ENCODE results near the gene SRC. TPM values are rescaled to one million over a fixed set of nuclear protein-coding genes. Genes with fewer than 3 reads are reported as not detected.
A peak's percentile ranks its signal among the peaks of the same experiment; 100 is the strongest.

Gene SRC
- total and polyA plus RNA-seq, 2 of the 8 experiments (the other 6 are each of a cell fraction or from before 2014, with no cell fraction given) = 27.6 to 28.8 TPM

GRCh38 chr20:37442986-37443385 lies 97.0 kb downstream of the SRC start:
- H2BK5ac ChIP-seq (ENCODE audit: low read depth, low read length) = no peak overlapping the region
- H3K9ac ChIP-seq (replicated peaks in 1 of 4; ENCODE audit: extremely low read depth in 1 of 4, low read depth in 3 of 4, low read length in 3 of 4) = no peak overlapping the region
- H3K4ac ChIP-seq (replicated peaks; ENCODE audit: insufficient read length, low read depth, low read length) = no peak overlapping the region
- FAIRE-seq (no peak), DNase-seq (ENCODE audit: low read depth in 1 of 2, low spot score in 2 of 2) (no peak)
- H3K18ac ChIP-seq (ENCODE audit: extremely low read depth, low read length) = no peak overlapping the region; the same call in 1 of the 2 replicates
- ChIA-PET CTCF (ENCODE audit: partially characterized antibody) (no interaction called here), POLR2A (ENCODE audit: partially characterized antibody) (interaction anchor here (0.5 to 1.4 kb wide), 2 partner anchors 12 to 31 kb away, joined by 3 to 4 read pairs; no protein-coding TSS in a partner anchor)
- 82% methylated on average over 3 of the region's 3 CpGs; no CpG with 5 or more reads in 1 of the 2 experiments for WGBS, 2 experiments (ENCODE audit: extremely low coverage in 1 of 2, insufficient coverage in 1 of 2, insufficient read length in 1 of 2, insufficient replicate concordance in 2 of 2, low coverage in 1 of 2, low lambda C conversion rate in 2 of 2, missing lambda C conversion rate in 1 of 2)
- peaks cover 0 to 3% of the 10 kb centered on the region in 2 experiments for H4K20me1 ChIP-seq (replicated peaks in 1 of 2; ENCODE audit: control insufficient read depth in 1 of 2, insufficient read depth in 2 of 2, low read length in 2 of 2)
- no peaks in the 10 kb centered on the region for H3K9me3 ChIP-seq (ENCODE audit: insufficient read depth in 2 of 2, low read depth in 1 of 2, low read length in 1 of 2)
- no peak overlapping the region for H4K8ac ChIP-seq (ENCODE audit: extremely low read depth, insufficient read depth, low read length)
- H3K4me1 ChIP-seq (replicated peaks in 1 of 4; ENCODE audit: control insufficient read depth in 3 of 4, insufficient read depth in 4 of 4, low read length in 3 of 4) = peaks cover 0 to 14% (median 1%) of the 10 kb centered on the region in 4 experiments; a peak in 3 of 7 replicates
- no peaks in the 10 kb centered on the region for H3K36me3 ChIP-seq (ENCODE audit: control insufficient read depth in 2 of 4, insufficient read depth in 4 of 4, low read length in 3 of 4)
- H3K79me2 ChIP-seq (ENCODE audit: control insufficient read depth in 1 of 2, insufficient read depth in 2 of 2, low read length in 2 of 2) = no peaks in the 10 kb centered on the region
- H3K4me2 ChIP-seq (ENCODE audit: insufficient read depth in 1 of 2, low read depth in 2 of 2, low read length in 2 of 2) = no peak overlapping the region
- no peak for TF ChIP-seq RXRA (IDR thresholded peaks at IDR 0.05; ENCODE audit: insufficient read depth, low read depth, low read length)
- no peak for TF ChIP-seq E2F6 (IDR thresholded peaks at IDR 0.05)
- TF ChIP-seq ASH2L (IDR thresholded peaks at IDR 0.05; ENCODE audit: low read length) = no peak
- TF ChIP-seq YY1 (IDR thresholded peaks at IDR 0.05; ENCODE audit: low read depth, low read length) = no peak
- TF ChIP-seq ATF3 (IDR thresholded peaks at IDR 0.05; ENCODE audit: insufficient read depth, low read depth, low read length) = no peak
- no peak overlapping the region for H3K56ac ChIP-seq (replicated peaks; ENCODE audit: insufficient read length, low read depth, low read length)
- H3K23me2 ChIP-seq (ENCODE audit: low read depth, low read length) = peaks cover 8% of the 10 kb centered on the region; the same call in 1 of the 2 replicates
- H2AK5ac ChIP-seq (ENCODE audit: low read depth, low read length) = 0 out of 2 replicates have a peak overlapping the region, but pooled peaks have one; percentile 75
- no peak overlapping the region for H3K23ac ChIP-seq (ENCODE audit: insufficient read length)
- H3K79me1 ChIP-seq (ENCODE audit: low read depth, low read length) = no peaks in the 10 kb centered on the region
- no peak overlapping the region for H3K4me3 ChIP-seq (ENCODE audit: extremely low read depth in 1 of 4, insufficient read depth in 2 of 4, low read depth in 3 of 4, low read length in 4 of 4)
- no peak overlapping the region for H4K91ac ChIP-seq (replicated peaks; ENCODE audit: insufficient read length, low read length)
- no peak overlapping the region for H2AFZ ChIP-seq (ENCODE audit: low read length)
- no peak overlapping the region for H2BK120ac ChIP-seq (replicated peaks; ENCODE audit: low read depth, low read length)
- H4K5ac ChIP-seq (ENCODE audit: insufficient read length, low read depth, low read length) = no peak overlapping the region
- 0 out of 7 replicates have a peak, but pooled peaks cover 0 to 3% (median 0%) of the 10 kb centered on the region in 4 experiments for H3K27me3 ChIP-seq (replicated peaks in 1 of 4; ENCODE audit: control insufficient read depth in 3 of 4, extremely low read depth in 1 of 4, insufficient read depth in 3 of 4, low read length in 3 of 4)
- peak overlapping the region; percentile 75; the same call in 1 of the 2 replicates for H2BK12ac ChIP-seq (ENCODE audit: low read depth, low read length)
- no peak overlapping the region for H3K27ac ChIP-seq (ENCODE audit: low read depth, low read length)
- no peak overlapping the region; the same call in 1 of the 2 replicates for H2BK15ac ChIP-seq (ENCODE audit: low read length)
- no peak overlapping the region for H3K14ac ChIP-seq (ENCODE audit: insufficient read length)
- no peak overlapping the region for H2BK20ac ChIP-seq (ENCODE audit: low read length)

Measured in H1 (cell line).